Right lobe of liver (tissue), 4 donors: ENCODE data around the gene ILRUN.

Experiments
- CTCF ChIP-seq, 4 donors: fragments of 200-600 bp in 3 of 4; fragments of 450-650 bp in 1 of 4; IDR thresholded peaks; one replicate each; pipeline versions ENCODE4 v1.5.1 to v1.8.0; 2016 to 2022; ENCODE audit warnings: antibody characterized with exemption in 4 of 4, mild to moderate bottlenecking in 2 of 4
- POLR2A ChIP-seq: fragments of 450-650 bp; IDR thresholded peaks from one replicate; pipeline ENCODE4 v1.6.1; 2017; ENCODE audit warnings: antibody characterized with exemption, mild to moderate bottlenecking
- donor health status: DM: no; HTN: no; CAD: no.
- donor health status: DM: no; HTN: no; CAD: no.
- donor health status: DM: no; HTN: yes; CAD: no.

DNA sequence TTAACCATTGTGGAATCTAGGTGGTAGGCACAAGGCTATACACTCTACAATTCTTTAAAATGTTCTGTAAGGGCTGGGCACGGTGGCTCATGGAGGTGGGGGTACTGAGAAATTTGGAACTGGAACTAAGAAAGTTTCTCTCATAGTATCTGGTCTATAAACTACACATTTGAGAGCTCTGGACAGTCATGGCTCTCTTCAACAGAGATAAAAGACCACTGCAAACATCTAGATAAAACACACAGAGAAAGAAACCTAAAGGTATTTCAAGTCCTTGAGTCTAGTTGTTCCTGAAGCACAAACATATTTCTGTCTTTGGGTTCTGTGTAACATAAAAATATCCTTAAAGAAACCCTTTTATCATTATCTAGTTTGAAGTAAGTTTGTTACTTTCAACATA is 35.2 kb downstream of the ILRUN start:
- TF ChIP-seq POLR2A, result no peak
- no peak for TF ChIP-seq CTCF (IDR thresholded peaks at IDR 0.05)
